GM21447 (cell line): ENCODE measurements around the gene BUB1B.
"Not testable (repeated sequence)": the region's sequence is repeated elsewhere in the genome, so short reads cannot be mapped to it uniquely, and the experiment has no call there.

Experiments
- ATAC-seq: cut with Tn5 transposase; IDR thresholded peaks from one replicate; pipeline ENCODE4 v1.9.1; 2021; ENCODE audit not compliant: unreplicated experiment

BUB1B gene

GRCh38 chr15:40136470-40137302, 24.2 kb upstream of the BUB1B start:
- no peak for ATAC-seq

DNA sequence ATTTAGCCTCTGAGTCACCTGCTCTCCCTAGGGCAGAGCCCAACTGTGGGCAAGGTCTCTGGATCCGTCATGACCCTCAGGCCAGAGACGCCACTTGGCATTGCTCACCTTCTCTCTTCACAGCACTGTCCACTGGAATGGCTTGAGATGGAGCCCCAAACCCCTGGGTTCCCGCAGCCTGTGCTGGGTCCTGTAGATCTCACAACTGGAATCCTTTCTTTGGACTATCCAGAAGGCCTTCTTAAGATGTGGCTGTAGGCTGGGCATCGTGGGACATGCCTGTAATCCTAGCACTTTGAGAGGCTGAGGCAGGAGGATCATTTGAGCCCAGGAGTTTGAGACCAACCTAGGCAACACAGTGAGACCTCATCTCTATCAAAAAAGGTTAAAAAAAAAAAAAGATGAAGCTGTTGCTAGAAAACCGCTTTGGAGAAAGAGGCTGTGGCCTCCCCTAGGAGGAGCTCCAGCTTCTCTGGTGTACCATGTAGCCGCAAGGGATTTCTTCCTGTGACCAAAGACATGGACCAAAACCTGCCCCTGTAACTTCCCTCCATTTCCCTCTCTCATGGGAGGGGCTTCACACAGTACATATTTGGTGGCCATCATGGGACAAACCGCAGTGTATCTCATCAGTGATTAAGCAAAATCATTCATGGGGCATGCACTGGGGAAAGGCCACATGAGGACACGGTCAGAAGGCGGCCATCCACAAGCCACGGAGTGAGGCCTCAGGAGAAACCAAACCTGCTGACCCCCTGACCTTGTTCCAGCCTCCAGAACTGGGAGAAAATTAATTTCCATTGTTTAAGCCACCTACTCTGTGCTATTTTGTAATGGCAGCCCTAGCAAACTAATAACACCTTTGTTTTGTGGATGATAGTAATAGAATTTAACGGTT, 23.3 kb upstream of the BUB1B start:
- ATAC-seq, result no peak

DNA sequence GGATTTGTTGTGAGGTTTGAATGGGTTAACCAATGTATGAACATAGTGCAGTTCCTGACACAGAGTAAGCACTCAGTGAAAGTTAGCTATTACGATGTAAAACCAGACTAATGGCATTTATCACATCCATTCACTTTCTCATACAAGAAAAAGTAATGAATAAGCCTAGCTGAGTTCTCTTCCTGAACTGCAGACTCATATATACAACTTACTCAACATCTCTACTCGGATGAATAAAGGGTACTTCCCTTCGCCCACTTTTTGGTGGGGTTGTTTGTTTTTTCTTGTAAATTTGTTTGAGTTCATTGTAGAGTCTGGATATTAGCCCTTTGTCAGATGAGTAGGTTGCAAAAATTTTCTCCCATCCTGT, 22.7 kb upstream of the BUB1B start:
- not testable (repeated sequence) for ATAC-seq

- no peak for ATAC-seq
Measured at GRCh38 chr15:40142428-40142827, 18.4 kb upstream of the BUB1B start.

GRCh38 chr15:40146037-40146436, 14.8 kb upstream of the BUB1B start:
- no peak for ATAC-seq

DNA sequence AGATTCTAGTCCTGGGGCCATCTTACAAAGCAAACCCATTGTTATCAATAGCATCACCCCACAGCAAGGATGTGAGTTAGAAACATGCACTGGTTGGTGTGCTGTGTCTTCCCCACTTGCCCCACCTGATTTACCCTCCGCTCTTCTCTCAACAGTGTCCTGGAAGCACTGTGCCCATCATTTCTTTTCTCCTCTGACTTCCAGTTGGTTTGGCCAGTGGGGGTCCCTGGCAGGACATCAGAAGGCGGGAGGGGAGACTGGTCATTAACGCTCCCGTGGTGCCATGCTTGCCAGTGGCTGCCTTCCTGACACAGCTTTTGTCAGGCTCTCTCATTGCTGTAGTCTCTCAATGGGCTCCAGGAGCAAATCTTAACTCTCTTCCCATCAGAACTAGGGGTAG, 11.5 kb upstream of the BUB1B start:
- no peak for ATAC-seq

- no peak for ATAC-seq
Measured at GRCh38 chr15:40150163-40150925, 10.5 kb upstream of the BUB1B start.

DNA sequence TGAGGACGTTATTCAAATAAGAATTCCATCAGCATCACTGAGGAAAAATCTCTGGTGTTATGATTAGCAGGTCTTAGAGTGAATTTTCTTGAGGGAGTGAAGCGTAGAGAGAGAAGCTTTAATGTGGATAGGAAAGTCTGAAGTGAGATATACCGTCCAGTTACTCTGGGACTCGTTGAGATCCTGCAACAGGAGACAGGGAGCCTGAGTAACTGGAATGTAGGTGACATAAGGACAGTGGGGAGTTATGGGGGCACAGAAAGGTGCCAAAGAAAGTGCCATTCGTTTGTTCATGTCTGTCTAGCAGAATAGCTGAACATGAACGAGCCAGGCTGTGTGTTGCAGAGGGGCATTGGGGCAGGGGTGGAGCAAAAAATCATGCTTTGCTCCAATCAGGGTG, 9.4 kb upstream of the BUB1B start:
- no peak for ATAC-seq

GRCh38 chr15:40151991-40152390, 8.9 kb upstream of the BUB1B start:
- ATAC-seq, result no peak

DNA sequence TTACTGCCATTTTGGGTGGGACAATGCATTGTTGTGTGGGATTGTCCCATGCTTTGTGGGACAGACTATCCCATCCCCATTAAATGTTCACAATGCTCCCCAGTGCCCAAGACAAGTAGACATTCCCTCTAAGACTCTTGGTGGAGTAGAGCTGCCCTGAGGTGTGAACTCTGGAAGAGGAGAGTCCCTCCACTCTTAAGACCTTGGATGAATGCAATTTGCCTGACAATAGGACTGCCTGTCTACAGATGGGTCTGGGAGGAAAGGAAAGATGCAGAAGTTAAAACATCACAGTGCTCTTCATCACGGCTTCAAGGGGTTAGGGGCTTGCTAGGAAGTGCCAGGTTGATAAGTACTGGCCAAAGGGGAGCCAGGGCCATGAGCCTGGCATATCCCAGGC, 6.0 kb upstream of the BUB1B start:
- not testable (repeated sequence) for ATAC-seq

DNA sequence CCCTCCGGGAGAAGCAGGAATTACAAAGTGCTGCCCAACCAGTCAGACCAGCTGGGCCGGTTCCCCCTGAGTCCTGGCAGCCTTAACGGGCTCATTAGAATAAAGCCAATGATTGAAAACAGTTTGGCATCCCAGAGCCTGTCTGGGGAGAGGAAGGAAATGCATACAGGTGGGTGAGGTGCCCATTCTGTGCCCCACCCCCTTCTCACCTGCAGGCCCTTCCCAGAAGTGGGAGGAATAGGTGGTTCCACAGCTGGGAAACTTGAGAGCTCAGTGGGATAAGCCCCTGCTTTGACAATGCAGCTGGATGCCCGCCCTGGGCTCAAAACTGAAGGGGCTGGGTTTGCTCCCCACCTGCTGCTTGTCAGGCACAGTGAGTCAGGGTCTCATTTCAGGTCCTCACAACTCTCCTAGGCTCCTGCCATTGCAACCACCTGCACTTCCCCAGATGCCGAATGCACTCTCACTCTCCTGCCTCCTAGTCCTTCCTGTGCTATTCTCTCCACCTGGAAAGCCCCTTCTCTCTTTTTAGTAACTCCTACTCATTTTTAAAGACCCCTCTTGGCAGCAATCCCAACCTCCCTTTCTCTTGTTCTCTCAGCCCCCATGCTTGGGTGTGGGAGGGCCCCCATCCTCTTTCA, 5.5 kb upstream of the BUB1B start:
- ATAC-seq, result no peak

DNA sequence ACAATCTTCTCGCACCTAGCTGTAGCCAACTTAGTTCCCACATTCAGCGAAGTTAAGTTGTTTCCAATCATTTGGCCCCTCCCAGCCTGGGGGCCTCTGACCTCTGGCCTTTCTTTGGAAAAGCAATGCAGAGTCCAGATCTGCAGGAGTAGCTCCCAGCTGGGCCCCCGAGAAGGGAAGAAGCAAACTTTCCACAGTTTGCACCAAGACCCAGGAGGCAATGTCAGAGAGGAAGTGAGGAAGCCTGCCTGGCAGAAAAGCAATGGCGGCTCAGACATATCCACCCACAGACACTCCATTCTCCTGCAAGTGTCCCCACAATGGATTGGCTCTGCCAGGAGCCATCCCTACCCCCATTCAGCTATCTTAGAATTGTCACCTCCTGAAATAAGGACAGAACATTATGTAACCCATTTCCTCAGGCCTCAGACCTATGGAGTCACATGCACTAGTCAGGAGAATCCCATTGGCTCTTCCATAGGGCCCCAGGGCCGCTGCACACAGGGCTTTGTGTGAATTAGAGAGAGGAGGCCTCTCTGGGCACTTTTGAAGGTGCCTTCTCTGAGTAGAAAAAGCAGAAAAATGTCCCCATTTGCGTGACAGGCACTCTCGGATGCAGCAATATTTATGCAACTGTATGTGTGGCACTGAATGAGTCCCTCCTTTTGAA, 3.0 kb upstream of the BUB1B start:
- no peak for ATAC-seq

GRCh38 chr15:40160021-40160420, 848 bp upstream of the BUB1B start:
- no peak for ATAC-seq

GRCh38 chr15:40161693-40162391, 973 bp downstream of the BUB1B start:
- no peak for ATAC-seq

DNA sequence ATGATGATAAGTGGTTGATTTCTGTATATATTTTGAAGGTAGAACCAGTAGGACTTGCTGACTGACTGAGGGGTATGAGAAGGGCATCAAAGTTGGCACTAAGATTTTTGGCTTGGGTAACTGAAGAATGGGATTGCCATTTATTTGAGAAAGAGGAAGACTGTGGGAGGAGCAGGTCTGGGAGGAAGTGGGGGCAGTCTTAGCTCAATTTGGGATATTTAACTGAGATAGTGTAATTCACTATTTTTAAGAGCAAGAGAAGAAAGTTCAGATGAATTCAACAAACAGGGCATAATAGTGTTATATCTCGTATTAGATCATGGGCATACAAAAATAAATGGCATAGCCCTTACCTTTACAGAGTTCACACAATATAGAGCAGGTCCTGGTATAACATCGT, 1.7 kb downstream of the BUB1B start:
- ATAC-seq, result no peak

DNA sequence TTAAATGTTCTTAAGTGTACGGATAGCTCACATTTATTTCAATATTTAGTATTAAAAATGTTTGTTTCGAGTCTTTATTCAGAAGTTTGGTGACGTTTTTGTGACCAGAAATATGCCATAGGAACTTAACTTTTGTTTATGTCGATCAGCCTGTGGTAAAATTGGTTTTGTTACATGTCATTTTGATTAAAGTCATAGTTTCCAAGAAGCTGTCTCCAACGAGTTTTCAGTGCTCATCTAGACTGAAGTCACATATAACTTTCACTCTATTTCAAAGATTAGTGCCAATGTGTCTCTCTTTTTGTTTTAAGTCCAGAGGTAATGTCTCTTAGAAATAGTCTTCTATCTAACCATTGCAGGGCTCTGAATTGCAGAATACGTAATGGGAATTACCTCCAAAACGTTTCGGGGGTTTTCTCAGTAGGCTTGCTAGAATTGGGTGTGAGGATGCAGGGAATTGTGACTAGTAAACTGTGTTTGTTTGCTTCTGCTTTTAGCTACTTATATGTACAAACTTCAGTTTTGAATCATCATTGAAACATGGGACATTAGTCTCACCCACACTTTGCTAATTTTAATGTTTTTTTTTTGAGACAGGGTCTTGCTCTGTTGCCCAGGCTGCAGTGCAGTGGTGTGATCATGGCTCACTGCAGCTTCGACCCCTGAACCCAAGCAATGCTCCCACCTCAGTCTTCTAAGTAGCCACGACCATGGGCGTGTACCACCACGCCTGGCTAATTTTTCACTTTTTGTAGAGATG, 3.0 kb downstream of the BUB1B start:
- ATAC-seq, result no peak

DNA sequence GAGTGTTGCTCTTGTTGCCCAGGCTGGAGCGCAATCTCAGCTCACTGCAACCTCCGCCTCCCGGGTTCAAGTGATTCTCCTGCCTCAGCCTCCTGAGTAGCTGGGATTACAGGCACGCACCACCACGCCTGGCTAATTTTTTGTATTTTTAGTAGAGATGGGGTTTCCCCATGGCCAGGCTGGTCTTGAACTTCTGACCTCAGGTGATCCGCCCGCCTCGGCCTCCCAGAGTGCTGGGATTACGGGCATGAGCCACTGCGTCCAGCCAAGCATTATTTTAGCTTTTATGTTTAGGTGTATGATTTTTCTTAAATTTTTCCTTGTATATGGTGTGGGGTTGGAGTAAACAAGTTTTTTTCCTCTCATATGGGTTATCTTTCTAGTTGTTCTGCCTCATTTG, 6.5 kb downstream of the BUB1B start:
- not testable (repeated sequence) for ATAC-seq

GRCh38 chr15:40175160-40175559, 14.3 kb downstream of the BUB1B start:
- no peak for ATAC-seq
